ENCODE data around the gene SLC13A5.

DNA sequence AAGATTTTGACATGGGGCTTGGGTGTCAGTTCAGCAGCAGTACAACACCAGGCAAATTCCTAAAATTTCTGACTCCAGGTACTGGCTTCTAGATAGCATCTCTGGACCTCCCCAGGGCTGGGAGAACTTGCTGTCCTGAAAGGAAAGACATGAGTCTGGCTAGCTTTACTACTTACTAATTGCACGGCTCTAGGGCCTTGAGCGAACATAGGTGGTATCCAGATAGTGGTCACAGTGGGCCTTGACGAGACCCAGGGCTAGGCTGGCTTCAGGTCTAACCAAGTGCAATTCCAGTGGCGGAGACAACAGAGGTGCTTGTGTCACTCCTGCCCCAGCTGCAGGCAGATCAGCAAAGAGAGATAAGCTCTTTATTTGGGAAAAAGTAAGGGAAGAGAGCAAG is 16.4 kb upstream of the SLC13A5 start:
- TF ChIP-seq, protein P1, sequence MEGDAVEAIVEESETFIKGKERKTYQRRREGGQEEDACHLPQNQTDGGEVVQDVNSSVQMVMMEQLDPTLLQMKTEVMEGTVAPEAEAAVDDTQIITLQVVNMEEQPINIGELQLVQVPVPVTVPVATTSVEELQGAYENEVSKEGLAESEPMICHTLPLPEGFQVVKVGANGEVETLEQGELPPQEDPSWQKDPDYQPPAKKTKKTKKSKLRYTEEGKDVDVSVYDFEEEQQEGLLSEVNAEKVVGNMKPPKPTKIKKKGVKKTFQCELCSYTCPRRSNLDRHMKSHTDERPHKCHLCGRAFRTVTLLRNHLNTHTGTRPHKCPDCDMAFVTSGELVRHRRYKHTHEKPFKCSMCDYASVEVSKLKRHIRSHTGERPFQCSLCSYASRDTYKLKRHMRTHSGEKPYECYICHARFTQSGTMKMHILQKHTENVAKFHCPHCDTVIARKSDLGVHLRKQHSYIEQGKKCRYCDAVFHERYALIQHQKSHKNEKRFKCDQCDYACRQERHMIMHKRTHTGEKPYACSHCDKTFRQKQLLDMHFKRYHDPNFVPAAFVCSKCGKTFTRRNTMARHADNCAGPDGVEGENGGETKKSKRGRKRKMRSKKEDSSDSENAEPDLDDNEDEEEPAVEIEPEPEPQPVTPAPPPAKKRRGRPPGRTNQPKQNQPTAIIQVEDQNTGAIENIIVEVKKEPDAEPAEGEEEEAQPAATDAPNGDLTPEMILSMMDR (conservative IDR thresholded peaks at IDR 0.05; ENCODE audit: low read depth, low read length): no peak
- TF ChIP-seq EZH2 (IDR thresholded peaks at IDR 0.05; ENCODE audit: low read length, unreplicated experiment): no peak

Measured in PC-3 (cell line).